Testis (tissue), 2 donors: ENCODE data around the gene RABEPK.
"Not testable (repeated sequence)": the region's sequence is repeated elsewhere in the genome, so short reads cannot be mapped to it uniquely, and the experiment has no call there.

Experiments
- CTCF ChIP-seq, 3 experiments: fragments of 450-650 bp in 2 of 3; fragments of 200-600 bp in 1 of 3; sonication (generic) in 1 of 3; IDR thresholded peaks; one replicate each; pipeline ENCODE4 v1.5.1; 2016 to 2019; ENCODE audit warnings: antibody characterized with exemption in 3 of 3, mild to moderate bottlenecking in 2 of 3, moderate library complexity in 1 of 3
- POLR2A ChIP-seq: fragments of 450-650 bp; IDR thresholded peaks from one replicate; pipeline ENCODE4 v1.6.1; 2017; ENCODE audit warnings: antibody characterized with exemption, mild to moderate bottlenecking, moderate library complexity

- TF ChIP-seq CTCF (IDR thresholded peaks at IDR 0.05); POLR2A: not testable (repeated sequence)
Measured at GRCh38 chr9:125179776-125180175, 20.6 kb upstream of the RABEPK start.
